Measurements from ENCODE around the gene RSBN1L.
A peak's percentile ranks its signal among the peaks of the same experiment; 100 is the strongest.
"Not testable (repeated sequence)": the region's sequence is repeated elsewhere in the genome, so short reads cannot be mapped to it uniquely, and the experiment has no call there.

Gene RSBN1L

DNA sequence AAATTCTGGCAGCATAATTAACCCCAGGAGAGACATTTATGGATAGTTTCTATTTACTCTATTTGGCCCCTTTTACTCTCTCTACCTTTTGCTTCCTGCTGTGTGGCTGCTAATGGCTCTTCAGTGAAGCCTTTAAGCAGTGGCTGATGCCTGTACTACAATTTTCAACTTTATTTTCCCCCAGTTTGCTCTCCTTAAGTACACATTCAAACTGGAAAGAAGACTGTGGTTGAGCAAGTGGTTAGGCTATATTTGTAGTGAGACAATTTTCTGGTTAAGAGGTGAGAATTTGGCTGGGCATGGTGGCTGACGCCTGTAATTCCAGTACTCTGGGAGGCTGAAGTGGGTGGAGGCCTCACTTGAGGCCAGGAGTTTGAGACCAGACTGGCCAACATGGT, 8.5 kb upstream of the RSBN1L start:
- DNase-seq (ENCODE audit: low read depth in 3 of 3): no peak

- no peak for DNase-seq (ENCODE audit: low read depth in 3 of 3)
Measured at GRCh38 chr7:77690289-77690688, 6.0 kb upstream of the RSBN1L start.

- no peak for DNase-seq (ENCODE audit: low read depth in 3 of 3)
Measured at GRCh38 chr7:77691892-77692491, 4.3 kb upstream of the RSBN1L start.

- no peak for DNase-seq (ENCODE audit: low read depth in 3 of 3)
Measured at GRCh38 chr7:77693830-77694583, 2.3 kb upstream of the RSBN1L start.

DNA sequence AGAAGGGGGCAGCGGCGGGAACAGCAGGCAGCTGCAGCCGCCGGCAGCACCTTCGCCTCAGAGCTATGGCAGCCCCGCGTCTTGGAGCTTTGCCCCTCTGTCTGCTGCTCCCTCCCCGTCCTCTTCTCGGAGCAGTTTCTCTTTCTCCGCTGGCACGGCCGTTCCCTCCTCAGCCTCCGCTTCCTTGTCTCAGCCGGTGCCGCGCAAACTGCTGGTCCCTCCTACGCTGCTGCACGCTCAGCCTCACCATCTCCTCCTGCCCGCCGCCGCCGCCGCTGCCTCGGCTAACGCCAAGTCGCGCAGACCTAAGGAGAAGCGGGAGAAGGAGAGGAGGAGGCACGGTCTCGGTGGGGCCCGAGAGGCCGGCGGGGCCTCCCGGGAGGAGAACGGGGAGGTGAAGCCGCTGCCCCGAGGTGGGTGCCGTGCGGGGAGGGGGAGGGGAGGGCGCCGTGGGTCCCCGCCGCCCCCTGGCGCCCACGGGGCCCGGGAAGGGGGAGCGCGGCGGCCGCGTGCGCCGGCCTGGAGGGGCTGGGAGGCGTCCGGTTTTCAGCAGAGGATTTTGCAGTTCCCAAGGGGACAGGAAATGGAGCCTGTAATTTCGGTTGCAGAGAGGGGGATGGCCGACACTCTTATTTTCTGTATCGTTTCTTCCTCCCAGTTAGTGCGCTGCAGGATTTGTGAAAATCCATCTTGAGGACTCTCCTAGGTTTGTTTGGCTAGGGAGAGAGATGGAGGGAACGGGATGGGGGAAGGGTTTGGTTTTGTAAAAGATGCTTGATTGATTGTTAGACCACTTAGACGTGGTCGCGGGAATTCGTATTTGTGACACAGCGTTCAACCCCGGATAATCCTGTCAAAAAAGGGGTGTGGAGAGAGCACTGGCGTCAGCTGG, 630 bp downstream of the RSBN1L start:
- DNase-seq (ENCODE audit: low read depth in 3 of 3): peak; percentile 28 to 56 (median 31)

DNA sequence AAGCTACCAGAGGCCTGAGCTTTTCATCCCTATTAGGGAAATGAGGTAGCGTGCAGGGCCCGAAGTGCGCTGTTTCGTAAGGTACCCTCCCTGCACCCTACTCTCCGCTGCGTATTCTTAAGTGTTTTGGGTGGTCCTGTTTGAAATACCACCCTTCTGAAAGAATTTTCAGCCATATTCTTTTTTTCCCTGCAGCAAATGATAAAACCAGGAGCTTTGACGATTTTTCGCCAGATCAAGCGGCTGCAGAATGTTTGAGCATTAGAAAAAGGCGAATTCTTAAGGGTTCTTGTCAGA, 1.2 kb downstream of the RSBN1L start:
- peak in 2 of 3 experiments; percentile 7 to 33 for DNase-seq (ENCODE audit: low read depth in 3 of 3)

DNA sequence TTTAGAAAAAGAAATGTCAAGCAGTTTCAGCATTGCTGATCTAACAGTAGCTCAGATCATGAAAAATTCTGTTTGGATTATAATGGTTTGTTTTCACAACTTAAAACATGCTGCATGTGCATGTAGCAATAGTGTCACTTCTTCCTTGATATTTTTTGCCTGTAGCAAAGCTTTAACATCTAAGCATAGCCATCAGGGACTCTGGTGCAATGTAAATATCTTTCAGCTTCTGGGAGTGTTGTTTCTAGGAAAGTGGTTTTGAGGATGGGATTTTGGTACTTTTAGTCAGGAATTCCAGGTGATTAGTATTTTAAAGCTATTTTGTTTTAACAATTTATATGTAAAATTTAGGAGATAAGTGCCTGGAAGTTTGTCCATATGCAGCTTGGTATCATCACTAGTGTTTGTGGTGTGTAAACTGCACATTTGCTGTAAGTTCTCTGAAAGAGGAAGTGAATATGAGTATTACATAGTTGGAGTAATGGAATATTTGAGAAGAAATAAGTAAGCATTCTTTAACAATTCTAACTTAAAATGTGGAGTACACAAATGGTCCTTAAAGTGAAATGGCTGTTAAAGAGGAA, 1.9 kb downstream of the RSBN1L start:
- DNase-seq (ENCODE audit: low read depth in 3 of 3): no peak

DNA sequence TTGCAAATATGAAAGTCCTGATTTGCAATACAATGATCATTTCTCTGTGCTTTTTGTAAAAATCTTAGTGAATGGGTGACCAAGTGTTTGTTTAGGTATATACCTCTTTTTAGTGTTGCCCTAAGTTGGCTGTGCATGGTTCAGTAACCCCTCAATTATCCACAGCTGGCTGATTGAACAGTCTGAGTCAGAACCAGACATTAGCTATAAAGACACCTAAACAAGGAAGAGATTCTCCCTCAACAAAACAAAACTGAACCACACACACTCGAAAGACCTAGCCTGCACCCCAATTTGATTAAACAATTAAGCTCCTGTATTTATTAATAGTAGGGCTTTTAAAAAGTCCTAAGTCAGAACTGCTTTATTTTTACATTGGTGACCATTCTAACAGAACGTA, 2.8 kb downstream of the RSBN1L start:
- DNase-seq (ENCODE audit: low read depth in 3 of 3): no peak

DNA sequence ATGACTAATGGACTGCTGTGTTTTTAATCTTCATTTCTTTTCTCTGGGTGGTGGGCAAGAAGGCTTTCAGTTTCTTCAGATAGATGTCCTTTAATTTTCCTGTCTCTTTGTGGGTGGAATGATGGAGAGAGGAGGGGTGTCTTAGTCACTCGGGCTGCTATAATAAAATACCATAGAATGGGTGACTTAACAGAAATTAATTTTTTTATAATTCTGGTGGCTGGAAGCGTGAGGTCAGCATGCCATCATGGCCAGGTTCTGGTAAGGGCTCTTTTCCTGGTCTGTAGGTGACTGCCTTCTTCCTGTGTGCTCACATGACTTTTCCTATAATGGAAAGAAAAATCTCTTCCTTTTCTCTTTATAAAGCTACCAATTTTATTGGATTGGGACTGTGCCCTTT, 6.3 kb downstream of the RSBN1L start:
- DNase-seq (ENCODE audit: low read depth in 3 of 3): no peak

DNA sequence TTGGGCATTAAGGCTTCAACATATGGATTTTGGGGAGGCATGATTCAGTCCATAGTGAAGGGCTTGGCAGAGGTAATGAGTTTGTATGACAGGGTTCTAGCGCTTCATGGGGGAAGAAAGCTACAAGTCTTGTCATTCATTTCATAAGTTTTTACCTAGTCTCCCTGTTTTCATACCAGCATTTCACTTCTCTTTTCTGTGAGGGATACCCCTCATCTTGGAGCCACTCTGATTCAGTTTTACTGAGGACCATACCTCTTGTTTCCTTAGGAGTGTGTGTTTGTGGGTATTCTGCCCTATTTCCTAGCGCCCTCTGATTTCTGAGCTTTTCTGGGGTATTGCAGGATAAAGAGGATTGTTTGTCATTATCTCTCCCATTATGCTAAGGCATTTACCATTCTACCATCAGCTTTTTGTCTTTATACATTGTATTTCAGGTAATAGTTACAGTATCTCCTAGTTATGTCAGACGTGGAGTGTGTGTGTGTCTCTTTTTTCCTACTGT, 6.8 kb downstream of the RSBN1L start:
- no peak for DNase-seq (ENCODE audit: low read depth in 3 of 3)

DNA sequence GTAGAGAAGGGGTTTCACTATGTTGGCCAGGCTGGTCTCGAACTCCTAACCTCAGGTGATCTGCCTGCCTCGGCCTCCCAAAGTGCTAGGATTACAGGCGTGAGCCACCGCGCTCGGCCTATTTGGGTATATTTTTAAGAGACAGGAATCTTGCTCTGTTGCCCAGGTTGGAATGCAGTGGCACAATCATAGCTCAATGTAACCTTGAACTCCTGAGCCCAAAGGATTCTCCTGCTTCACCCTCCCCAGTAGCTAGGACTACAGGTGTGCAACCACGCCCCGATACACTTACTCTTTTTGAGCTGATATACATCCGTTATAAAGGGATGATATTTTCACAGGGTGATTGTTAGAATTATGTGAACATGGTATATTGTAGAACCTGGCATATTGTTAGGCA, 7.4 kb downstream of the RSBN1L start:
- DNase-seq (ENCODE audit: low read depth in 3 of 3): not testable (repeated sequence)

GRCh38 chr7:77707504-77707992, 11.3 kb downstream of the RSBN1L start:
- DNase-seq (ENCODE audit: low read depth in 3 of 3): no peak

DNA sequence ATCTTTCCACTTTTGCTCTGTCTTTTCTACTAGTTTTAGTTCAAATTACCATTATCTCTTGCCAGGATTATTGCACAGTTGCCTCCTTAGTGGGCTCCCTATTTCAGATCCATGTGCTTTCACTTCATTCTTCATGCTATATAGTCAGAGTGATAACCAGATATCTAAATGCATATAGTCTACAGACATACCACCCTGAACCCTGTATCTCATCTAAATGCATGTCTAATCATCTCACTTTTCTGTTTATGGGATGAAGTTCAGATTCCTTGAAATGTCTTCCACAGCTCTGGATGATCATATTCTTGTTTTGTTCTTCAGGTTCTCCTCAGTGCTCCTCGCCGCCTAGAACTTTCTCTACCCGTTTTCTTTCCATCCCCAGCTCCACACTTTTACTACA, 13.8 kb downstream of the RSBN1L start:
- DNase-seq (ENCODE audit: low read depth in 3 of 3): no peak

DNA sequence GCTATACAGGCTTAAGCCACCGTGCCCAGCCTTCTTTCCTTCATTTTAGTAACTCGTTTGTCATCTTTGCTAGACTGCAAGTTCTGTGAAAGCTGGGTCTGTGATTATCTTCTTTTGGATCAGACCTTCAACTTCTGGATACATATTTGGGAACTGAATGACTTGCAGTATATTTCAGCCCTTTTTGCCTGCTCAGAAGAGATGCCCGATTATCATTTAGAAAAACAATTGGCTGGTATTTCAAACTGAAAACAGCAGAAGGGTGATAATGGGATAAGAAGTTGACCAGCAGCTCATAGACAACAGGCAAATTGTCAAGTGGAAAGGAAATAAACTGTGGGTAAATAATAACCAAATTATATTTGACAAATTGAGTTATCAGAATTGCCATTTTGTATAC, 14.6 kb downstream of the RSBN1L start:
- DNase-seq (ENCODE audit: low read depth in 3 of 3): no peak

GRCh38 chr7:77714195-77714594, 17.9 kb downstream of the RSBN1L start:
- DNase-seq (ENCODE audit: low read depth in 3 of 3): no peak

DNA sequence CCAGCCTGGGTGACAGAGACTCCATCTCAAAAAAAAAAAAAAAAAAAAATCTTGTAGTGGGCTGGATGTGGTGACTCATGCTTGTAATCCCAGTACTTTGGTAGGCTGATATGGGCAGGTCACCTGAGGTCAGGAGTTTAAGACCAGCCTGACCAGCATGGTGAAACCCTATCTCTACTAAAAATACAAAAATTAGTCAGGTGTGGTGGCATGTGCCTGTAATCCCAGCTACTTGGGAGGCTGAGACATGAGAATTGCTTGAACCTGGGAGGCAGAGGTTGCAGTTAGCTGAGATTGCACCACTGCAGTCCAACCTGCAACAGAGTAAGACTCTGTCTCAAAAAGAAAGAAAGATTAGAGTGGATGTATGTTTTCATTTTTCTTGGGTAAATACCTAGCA, 18.7 kb downstream of the RSBN1L start:
- not testable (repeated sequence) for DNase-seq (ENCODE audit: low read depth in 3 of 3)

DNA sequence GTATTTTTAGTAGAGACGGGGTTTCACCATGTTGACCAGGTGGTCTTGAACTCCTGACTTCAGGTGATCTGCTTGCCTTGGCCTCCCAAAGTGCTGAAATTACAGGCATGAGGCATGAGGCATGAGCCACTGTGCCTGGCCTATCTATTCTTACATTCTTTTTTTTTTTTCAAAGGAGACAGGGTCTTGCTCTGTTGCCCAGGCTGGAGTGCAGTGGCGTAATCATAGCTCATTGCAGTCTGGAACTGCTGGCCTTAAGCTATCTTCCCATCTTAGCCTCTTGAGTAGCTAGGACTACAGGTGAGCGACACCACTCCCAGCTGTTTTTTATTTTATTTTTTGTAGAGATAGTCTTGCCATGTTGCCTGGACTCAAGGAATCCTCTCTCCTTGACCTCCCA, 20.5 kb downstream of the RSBN1L start:
- DNase-seq (ENCODE audit: low read depth in 3 of 3): no peak

DNA sequence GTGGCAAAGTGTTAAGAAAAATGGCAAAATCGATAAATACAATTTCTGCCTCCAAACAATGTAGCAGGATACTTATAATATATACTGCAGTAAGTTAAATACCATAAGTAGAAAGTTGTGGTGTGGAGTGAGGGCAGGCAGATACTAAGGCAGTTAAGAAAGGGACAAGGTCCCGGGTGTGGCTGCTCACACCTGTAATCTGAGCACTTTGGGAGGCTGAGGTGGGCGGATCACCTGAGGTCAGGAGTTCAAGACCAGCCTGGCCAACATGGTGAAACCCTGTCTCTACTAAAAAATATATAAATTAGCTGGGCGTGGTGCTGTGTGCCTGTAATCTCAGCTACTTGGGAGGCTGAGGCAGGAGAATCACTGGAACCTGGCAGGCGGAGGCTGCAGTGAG, 21.3 kb downstream of the RSBN1L start:
- DNase-seq (ENCODE audit: low read depth in 3 of 3): not testable (repeated sequence)

- DNase-seq (ENCODE audit: low read depth in 3 of 3): no peak
Measured at GRCh38 chr7:77727527-77727926, 31.3 kb downstream of the RSBN1L start.

- no peak for DNase-seq (ENCODE audit: low read depth in 3 of 3)
Measured at GRCh38 chr7:77727936-77728701, 31.9 kb downstream of the RSBN1L start.

Measured in stimulated activated CD4-positive, alpha-beta T cell treated with anti-CD3 and anti-CD28 coated beads, TNF-alpha, amount 100 ng/mL, for 24 hours (primary cell).